ENCODE data around the gene NR3C1. TPM values are rescaled to one million over a fixed set of nuclear protein-coding genes. Genes with fewer than 3 reads are reported as not detected.
A peak's percentile ranks its signal among the peaks of the same experiment; 100 is the strongest.

NR3C1 gene
- total and polyA plus RNA-seq, 2 of the 13 experiments (the other 11 are each of a cell fraction or from before 2014, with no cell fraction given): 10.0 to 24.3 TPM

- TF ChIP-seq ZGPAT (CRISPR knock-in tag; IDR thresholded peaks at IDR 0.05): no peak
- TF ChIP-seq ZFP82 (CRISPR knock-in tag; IDR thresholded peaks at IDR 0.05; ENCODE audit: borderline replicate concordance): no peak
- TF ChIP-seq, protein P1, sequence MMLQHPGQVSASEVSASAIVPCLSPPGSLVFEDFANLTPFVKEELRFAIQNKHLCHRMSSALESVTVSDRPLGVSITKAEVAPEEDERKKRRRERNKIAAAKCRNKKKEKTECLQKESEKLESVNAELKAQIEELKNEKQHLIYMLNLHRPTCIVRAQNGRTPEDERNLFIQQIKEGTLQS (CRISPR knock-in tag; IDR thresholded peaks at IDR 0.05): no peak
- no peak for TF ChIP-seq MAFF (IDR thresholded peaks at IDR 0.05; ENCODE audit: low read depth, low read length)
- TF ChIP-seq SMYD3 (CRISPR knock-in tag; IDR thresholded peaks at IDR 0.05): no peak
- no peak for TF ChIP-seq ARID3A (IDR thresholded peaks at IDR 0.05; ENCODE audit: low read depth, low read length)
- TF ChIP-seq TAF1 (CRISPR knock-in tag; IDR thresholded peaks at IDR 0.05): no peak
- TF ChIP-seq NCOR1 (IDR thresholded peaks at IDR 0.05; ENCODE audit: borderline replicate concordance, low read length): no peak
These were observed 30.2 kb upstream of the NR3C1 start (continued) for GRCh38 chr5:143433670-143434069.

GRCh38 chr5:143432658-143433239 lies 29.3 kb upstream of the NR3C1 start:
- H3K9ac ChIP-seq (ENCODE audit: insufficient read depth, low read depth, low read length): no peak overlapping the region
- DNase-seq (ENCODE audit: low spot score): peak; percentile 22
- H3K36me3 ChIP-seq (replicated peaks in 1 of 2; ENCODE audit: control insufficient read depth in 1 of 2, insufficient read depth in 2 of 2, low read length in 2 of 2): no peaks in the 10 kb centered on the region
- peak; percentile 53; the same call in 2 of the 3 replicates for ATAC-seq
- BruUV-seq (replicated peaks): no TSS peak
- H3K79me2 ChIP-seq (ENCODE audit: insufficient read depth, low read length): no peaks in the 10 kb centered on the region
- no peak overlapping the region for H2AFZ ChIP-seq (ENCODE audit: low read length)
- H3K4me2 ChIP-seq (ENCODE audit: low read depth, low read length): peak overlapping the region; percentile 41
- FAIRE-seq: no peak
- no peaks in the 10 kb centered on the region for H3K9me3 ChIP-seq (ENCODE audit: low read length)
- ChIA-PET POLR2A (no interaction called here), CTCF (ENCODE audit: low intra/inter-chr PET ratio, low total read pairs) (no interaction called here)
- WGBS (ENCODE audit: low lambda C conversion rate): 13% methylated on average over 7 of the region's 7 CpGs
- H3K27ac ChIP-seq (ENCODE audit: extremely low read length, insufficient read depth, low read length): no peak overlapping the region
- peaks cover 0 to 6% of the 10 kb centered on the region in 2 experiments; a peak in 2 of 5 replicates for H3K27me3 ChIP-seq (ENCODE audit: control insufficient read depth in 1 of 2, insufficient read depth in 2 of 2, low read length in 2 of 2)
- H3K4me3 ChIP-seq (replicated peaks in 1 of 3; ENCODE audit: insufficient read depth in 1 of 3, low read depth in 2 of 3, low read length in 3 of 3): peak overlapping the region in 1 of 3 experiments; percentile 22; a peak in 1 of 6 replicates
- H4K20me1 ChIP-seq (ENCODE audit: insufficient read depth, low read length): no peaks in the 10 kb centered on the region
- H3K4me1 ChIP-seq (ENCODE audit: insufficient read depth, low read length): peaks cover 32% of the 10 kb centered on the region
- in situ Hi-C loops (cut with HindIII; ENCODE audit: extremely low pct_ligation_motif_present, low pct_unique_long_range_greater_than_20kb) (loop anchor here (25.0 kb wide), 1 partner anchor 380 kb away; the partner anchor contains the start of gene HMHB1), intact Hi-C loops (cut with micrococcal nuclease; ENCODE audit: unreplicated experiment) (no loop called here)
- TF ChIP-seq LCORL (IDR thresholded peaks at IDR 0.05): 0 out of 2 replicates have a peak, but pooled peaks have one; percentile 38
- TF ChIP-seq LCORL (CRISPR knock-in tag; IDR thresholded peaks at IDR 0.05): no peak
- TF ChIP-seq FOSL2 (CRISPR knock-in tag; IDR thresholded peaks at IDR 0.05): 0 out of 2 replicates have a peak, but pooled peaks have one; percentile 26
- TF ChIP-seq, protein P2, sequence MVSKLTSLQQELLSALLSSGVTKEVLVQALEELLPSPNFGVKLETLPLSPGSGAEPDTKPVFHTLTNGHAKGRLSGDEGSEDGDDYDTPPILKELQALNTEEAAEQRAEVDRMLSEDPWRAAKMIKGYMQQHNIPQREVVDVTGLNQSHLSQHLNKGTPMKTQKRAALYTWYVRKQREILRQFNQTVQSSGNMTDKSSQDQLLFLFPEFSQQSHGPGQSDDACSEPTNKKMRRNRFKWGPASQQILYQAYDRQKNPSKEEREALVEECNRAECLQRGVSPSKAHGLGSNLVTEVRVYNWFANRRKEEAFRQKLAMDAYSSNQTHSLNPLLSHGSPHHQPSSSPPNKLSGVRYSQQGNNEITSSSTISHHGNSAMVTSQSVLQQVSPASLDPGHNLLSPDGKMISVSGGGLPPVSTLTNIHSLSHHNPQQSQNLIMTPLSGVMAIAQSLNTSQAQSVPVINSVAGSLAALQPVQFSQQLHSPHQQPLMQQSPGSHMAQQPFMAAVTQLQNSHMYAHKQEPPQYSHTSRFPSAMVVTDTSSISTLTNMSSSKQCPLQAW (CRISPR knock-in tag; IDR thresholded peaks at IDR 0.05): peak; percentile 59; the same call in 1 of the 2 replicates
- TF ChIP-seq ZNF879 (CRISPR knock-in tag; IDR thresholded peaks at IDR 0.05): no peak
- TF ChIP-seq ZNF644 (CRISPR knock-in tag; IDR thresholded peaks at IDR 0.05; ENCODE audit: low read depth): no peak
- peak; percentile 67; the same call in 1 of the 2 replicates for TF ChIP-seq ZNF652 (CRISPR knock-in tag; IDR thresholded peaks at IDR 0.05; ENCODE audit: borderline replicate concordance, low read depth)
- no peak for TF ChIP-seq NAIF1 (CRISPR knock-in tag; IDR thresholded peaks at IDR 0.05; ENCODE audit: borderline replicate concordance)
- TF ChIP-seq NFYC (CRISPR knock-in tag; IDR thresholded peaks at IDR 0.05): peak; percentile 30; the same call in 1 of the 2 replicates

Data from HepG2 (cell line).